HCT116 (cell line): ENCODE results near the gene NT5C1A. TPM values are rescaled to one million over a fixed set of nuclear protein-coding genes. Genes with fewer than 3 reads are reported as not detected.

Experiments
- ATAC-seq: fragments of 200-7000 bp; cut with Tn5 transposase; 2 replicates; pipeline ENCODE4 v1.9.1; 2020; ENCODE audit warnings: mild to moderate bottlenecking, moderate library complexity
- BruUV-seq: library from RNA; stranded (reverse); fragments of 400-500 nt; replicated peaks from 2 replicates; lab custom pipeline; 2021; lab: Mats Ljungman, UMichigan
- CTCF ChIA-PET: fragments of 300-600 bp; sonication (Branson Sonifier 250); formaldehyde crosslinking; loops from one replicate; lab custom pipeline; 2021; ENCODE audit warnings: antibody characterized with exemption; lab: Charles Lee
- POLR2A ChIA-PET: fragments of 300-600, 350-600 bp; sonication (Branson Sonifier 250); formaldehyde crosslinking; loops from one replicate; lab custom pipeline; 2021; ENCODE audit warnings: antibody characterized with exemption; lab: Charles Lee
- RAD21 ChIA-PET, 2 experiments: fragments of 300-600 bp; sonication (Branson Sonifier 250); formaldehyde crosslinking; loops; one replicate each; lab custom pipeline; 2023; ENCODE audit warnings: low total read pairs in 2 of 2; ENCODE audit not compliant: uncharacterized antibody in 2 of 2, unreplicated experiment in 2 of 2, low non-redundant PET in 1 of 2; lab: Charles Lee
- DNase-seq: peaks from one replicate; pipeline ENCODE4 v3.0.0-alpha.2; 2010; ENCODE audit warnings: low read depth, low spot score
- H2AFZ ChIP-seq: fragments of 200-600 bp; shearing (Covaris generic), sonication (generic); 2 replicates; pipeline ENCODE4 v1.6.1; 2017; ENCODE audit warnings: low read depth, mixed run types, mixed read lengths, antibody characterized with exemption, low read length; ENCODE audit not compliant: poor library complexity, severe bottlenecking
- H3K27ac ChIP-seq: 2 replicates; pipeline ENCODE4 v1.5.1; 2012; ENCODE audit warnings: low read depth, low read length
- H3K27me3 ChIP-seq: fragments of 200-600 bp; sonication (generic); 2 replicates; pipeline ENCODE4 v1.6.1; 2016; ENCODE audit warnings: mixed run types, low read length, mixed read lengths; ENCODE audit not compliant: insufficient read depth
- H3K36me3 ChIP-seq, 2 experiments: fragments of 200-500 bp in 1 of 2; fragments of 200-600 bp in 1 of 2; sonication (Bioruptor generic) in 1 of 2; sonication (generic) in 1 of 2; 2 replicates each; pipeline versions ENCODE4 v1.5.1 to v1.6.1; 2014 to 2016; ENCODE audit warnings: low read length in 2 of 2, inconsistent platforms in 1 of 2, mixed read lengths in 1 of 2, mixed run types in 1 of 2; ENCODE audit not compliant: insufficient read depth in 2 of 2, control insufficient read depth in 1 of 2
- H3K4me1 ChIP-seq, 2 experiments: fragments of 200-600 bp in 1 of 2; sonication (generic) in 1 of 2; 2 replicates each; pipeline versions ENCODE4 v1.5.1 to v1.6.1; 2012 to 2017; ENCODE audit warnings: low read length in 2 of 2, inconsistent platforms in 1 of 2, mild to moderate bottlenecking in 1 of 2, mixed read lengths in 1 of 2, mixed run types in 1 of 2, moderate library complexity in 1 of 2; ENCODE audit not compliant: insufficient read depth in 2 of 2, control insufficient read depth in 1 of 2
- H3K4me2 ChIP-seq: fragments of 200-600 bp; sonication (generic); 2 replicates; pipeline ENCODE4 v1.6.1; 2017; ENCODE audit warnings: mixed run types, low read length, mixed read lengths
- H3K4me3 ChIP-seq, 2 experiments: fragments of 200-600 bp in 1 of 2; sonication (generic) in 1 of 2; replicated peaks in 1 of 2; 2 replicates each; pipeline ENCODE4 v1.5.1; 2011 to 2016; ENCODE audit warnings: low read length in 2 of 2, control low read depth in 1 of 2, low read depth in 1 of 2, mild to moderate bottlenecking in 1 of 2, mixed read lengths in 1 of 2, mixed run types in 1 of 2
- H3K79me2 ChIP-seq: fragments of 200-600 bp; sonication (generic); 2 replicates; pipeline ENCODE4 v1.6.1; 2017; ENCODE audit warnings: mild to moderate bottlenecking, mixed run types, low read length, moderate library complexity, mixed read lengths; ENCODE audit not compliant: insufficient read depth
- H3K9ac ChIP-seq: fragments of 200-600 bp; sonication (generic); 2 replicates; pipeline ENCODE4 v1.6.1; 2016; ENCODE audit warnings: low read length, mixed read lengths
- H3K9me2 ChIP-seq: fragments of 200-600 bp; sonication (generic), shearing (Covaris generic); 2 replicates; pipeline ENCODE4 v1.6.1; 2017; ENCODE audit warnings: mixed run types, mild to moderate bottlenecking, moderate library complexity; ENCODE audit not compliant: insufficient read depth
- H3K9me3 ChIP-seq, 2 experiments: fragments of 200-500 bp in 1 of 2; fragments of 200-600 bp in 1 of 2; sonication (Bioruptor generic) in 1 of 2; sonication (generic) in 1 of 2; 2 replicates each; pipeline ENCODE4 v1.6.1; 2014 to 2017; ENCODE audit warnings: low read length in 2 of 2, mixed read lengths in 2 of 2, inconsistent platforms in 1 of 2, low read depth in 1 of 2, mild to moderate bottlenecking in 1 of 2, mixed run types in 1 of 2, moderate library complexity in 1 of 2; ENCODE audit not compliant: control insufficient read depth in 1 of 2, insufficient read depth in 1 of 2
- H4K20me1 ChIP-seq: fragments of 200-600 bp; sonication (generic), shearing (Covaris generic); 2 replicates; pipeline ENCODE4 v1.6.1; 2017; ENCODE audit warnings: mixed run types, mild to moderate bottlenecking, moderate library complexity; ENCODE audit not compliant: insufficient read depth
- CBX3 ChIP-seq: IDR thresholded peaks from 2 replicates; pipeline ENCODE4 v1.6.1; 2012; ENCODE audit warnings: low read depth
- CEBPB ChIP-seq: IDR thresholded peaks from 2 replicates; pipeline ENCODE4 v1.6.1; 2012; ENCODE audit warnings: low read depth
- EGR1 ChIP-seq: IDR thresholded peaks from 2 replicates; pipeline ENCODE4 v1.6.1; 2012; ENCODE audit warnings: low read depth
- ELF1 ChIP-seq: IDR thresholded peaks from 2 replicates; pipeline ENCODE4 v1.6.1; 2012; ENCODE audit warnings: low read depth, borderline replicate concordance
- EZH2 ChIP-seq: fragments of 200-600 bp; sonication (generic); IDR thresholded peaks from 2 replicates; pipeline ENCODE4 v1.6.1; 2017; ENCODE audit warnings: antibody characterized with exemption, mixed run types
- EZH2phosphoT487 ChIP-seq: fragments of 200-600 bp; IDR thresholded peaks from 2 replicates; pipeline ENCODE4 v1.6.1; 2018; ENCODE audit warnings: antibody characterized with exemption, borderline replicate concordance
- FOSL1 ChIP-seq: IDR thresholded peaks from 2 replicates; pipeline ENCODE4 v1.6.1; 2012; ENCODE audit warnings: low read depth
- JUND ChIP-seq: IDR thresholded peaks from 2 replicates; pipeline ENCODE4 v1.6.1; 2012
- POLR2AphosphoS5 ChIP-seq: IDR thresholded peaks from 2 replicates; pipeline ENCODE4 v1.6.1; 2011; ENCODE audit warnings: mild to moderate bottlenecking, low read depth, low read length, moderate library complexity
- RAD21 ChIP-seq: IDR thresholded peaks from 2 replicates; pipeline ENCODE4 v1.6.1; 2012; ENCODE audit warnings: low read depth, mild to moderate bottlenecking
- SP1 ChIP-seq: IDR thresholded peaks from 2 replicates; pipeline ENCODE4 v1.6.1; 2012; ENCODE audit warnings: low read depth
- SRF ChIP-seq: IDR thresholded peaks from 2 replicates; pipeline ENCODE4 v1.6.1; 2012; ENCODE audit warnings: low read depth
- ZNF274 ChIP-seq: fragments of 200-500 bp; sonication (Bioruptor generic); IDR thresholded peaks from 2 replicates; pipeline ENCODE4 v1.6.1; 2014; ENCODE audit warnings: mild to moderate bottlenecking, low read depth, low read length, inconsistent platforms
- intact Hi-C: fragments of 100-400 bp; cut with micrococcal nuclease; formaldehyde crosslinking; loops from 2 replicates; pipeline ENCODE4 v1.10.0; 2022
- total RNA-seq: library from RNA; stranded (reverse); gene quantifications from one replicate; pipeline ENCODE4 v1.2.1, GENCODE V29; 2021; ENCODE audit not compliant: unreplicated experiment
- TF ChIP-seq, protein P1 (sequence below): IDR thresholded peaks from 2 replicates; pipeline ENCODE4 v1.6.1; 2012
- TF ChIP-seq, protein P2 (sequence below): IDR thresholded peaks from 2 replicates; pipeline ENCODE4 v1.6.1; 2012; ENCODE audit warnings: low read depth
- TF ChIP-seq, protein P3 (sequence below): IDR thresholded peaks from 2 replicates; pipeline ENCODE4 v1.6.1; 2011; ENCODE audit warnings: mild to moderate bottlenecking, low read length, moderate library complexity; ENCODE audit not compliant: insufficient replicate concordance; ENCODE audit errors: extremely low read depth

Gene NT5C1A
- total RNA-seq, 1 experiment from 2014 or later: not detected

DNA sequence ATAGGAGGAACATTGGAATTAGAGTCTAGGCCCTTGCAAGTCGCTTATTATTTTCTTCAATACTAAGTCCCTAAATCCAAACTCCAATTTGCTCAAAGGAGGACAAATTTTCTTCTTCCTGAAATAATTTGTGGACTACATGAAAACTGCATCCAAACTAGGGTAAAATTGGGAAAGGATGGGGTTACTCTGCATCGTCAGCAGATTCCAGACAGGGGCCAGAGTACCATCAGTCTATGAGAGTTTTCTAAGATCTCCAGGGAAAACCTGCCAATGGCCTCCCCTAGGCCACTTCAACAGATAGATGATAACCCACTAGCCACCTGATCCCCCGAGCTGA, 33.0 kb downstream of the NT5C1A start:
- DNase-seq: no peak
- H3K36me3 ChIP-seq: no peaks in the 10 kb centered on the region
- no peaks in the 10 kb centered on the region for H3K9me3 ChIP-seq
- H3K27me3 ChIP-seq: no peaks in the 10 kb centered on the region
- POLR2A ChIA-PET: interaction anchor here (0.9 to 1.5 kb wide), 2 partner anchors 27 to 100 kb away, joined by 3 to 4 read pairs; partner anchors contain the start of gene PPIE
- H3K4me1 ChIP-seq: peaks cover 8 to 17% of the 10 kb centered on the region in 2 experiments
- peak overlapping the region; percentile 93 for H3K4me2 ChIP-seq
- intact Hi-C loops: no loop called here
- BruUV-seq: no TSS peak
- H3K79me2 ChIP-seq: no peaks in the 10 kb centered on the region
- RAD21 ChIA-PET: no interaction called here
- H3K4me3 ChIP-seq: peak overlapping the region; percentile 67 to 86
- peak overlapping the region; percentile 64; the same call in 1 of the 2 replicates for H3K27ac ChIP-seq
- H3K9ac ChIP-seq: peak overlapping the region; percentile 78
- no peak for TF ChIP-seq ZNF274
- no peak for TF ChIP-seq CEBPB
- no peak for TF ChIP-seq FOSL1
- no peak for TF ChIP-seq EZH2phosphoT487
- no peak for TF ChIP-seq EGR1
- TF ChIP-seq RAD21: no peak
- H2AFZ ChIP-seq: no peak overlapping the region
- no peaks in the 10 kb centered on the region for H3K9me2 ChIP-seq
- ATAC-seq: no peak
- no peaks in the 10 kb centered on the region for H4K20me1 ChIP-seq
- CTCF ChIA-PET: interaction anchor here (2.9 kb wide), 1 partner anchor 33 kb away, joined by 27 read pairs; no protein-coding TSS in a partner anchor

DNA sequence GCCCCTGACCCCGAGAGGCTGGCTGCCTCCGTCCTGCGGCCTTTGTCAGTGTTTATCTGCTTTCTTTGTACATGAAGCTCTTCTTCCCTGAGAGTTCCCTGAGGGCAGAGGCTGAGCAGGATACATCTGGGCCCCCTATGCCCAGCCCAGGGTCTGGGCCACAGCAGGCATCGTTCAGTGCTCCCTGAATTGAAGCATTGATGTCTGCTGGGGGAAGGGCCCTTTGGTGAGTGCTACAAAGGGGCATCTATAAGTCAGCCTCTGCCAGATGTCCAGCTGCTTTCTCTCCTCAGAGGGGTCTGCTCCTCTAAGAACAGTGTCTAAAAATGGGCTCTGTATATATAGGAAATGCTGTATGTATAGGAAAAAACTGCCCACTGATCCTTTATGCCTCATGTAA, 34.5 kb downstream of the NT5C1A start:
- Histone ChIP-seq H3K4me3 (no peak overlapping the region), H2AFZ (no peak overlapping the region), H3K4me2 (no peak overlapping the region), H3K4me1 (peaks cover 8 to 17% of the 10 kb centered on the region in 2 experiments), H3K9me2 (no peaks in the 10 kb centered on the region), H3K9me3 (no peaks in the 10 kb centered on the region), H3K27ac (no peak overlapping the region), H3K36me3 (no peaks in the 10 kb centered on the region), H4K20me1 (no peaks in the 10 kb centered on the region), H3K27me3 (no peaks in the 10 kb centered on the region), H3K9ac (no peak overlapping the region), H3K79me2 (no peaks in the 10 kb centered on the region)
- DNase-seq (no peak), ATAC-seq (no peak)
- intact Hi-C loops: no loop called here
- no TSS peak for BruUV-seq
- POLR2A ChIA-PET: no interaction called here
- RAD21 ChIA-PET: no interaction called here
- CTCF ChIA-PET: no interaction called here
- no peak for TF ChIP-seq POLR2AphosphoS5
- TF ChIP-seq EZH2: no peak
- TF ChIP-seq EGR1: no peak
- no peak for TF ChIP-seq CBX3
- no peak for TF ChIP-seq CEBPB
- TF ChIP-seq SP1: no peak
- no peak for TF ChIP-seq JUND
- TF ChIP-seq, protein P1, sequence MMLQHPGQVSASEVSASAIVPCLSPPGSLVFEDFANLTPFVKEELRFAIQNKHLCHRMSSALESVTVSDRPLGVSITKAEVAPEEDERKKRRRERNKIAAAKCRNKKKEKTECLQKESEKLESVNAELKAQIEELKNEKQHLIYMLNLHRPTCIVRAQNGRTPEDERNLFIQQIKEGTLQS: no peak
- TF ChIP-seq EZH2phosphoT487: no peak
- TF ChIP-seq ELF1: no peak
- TF ChIP-seq, protein P2, sequence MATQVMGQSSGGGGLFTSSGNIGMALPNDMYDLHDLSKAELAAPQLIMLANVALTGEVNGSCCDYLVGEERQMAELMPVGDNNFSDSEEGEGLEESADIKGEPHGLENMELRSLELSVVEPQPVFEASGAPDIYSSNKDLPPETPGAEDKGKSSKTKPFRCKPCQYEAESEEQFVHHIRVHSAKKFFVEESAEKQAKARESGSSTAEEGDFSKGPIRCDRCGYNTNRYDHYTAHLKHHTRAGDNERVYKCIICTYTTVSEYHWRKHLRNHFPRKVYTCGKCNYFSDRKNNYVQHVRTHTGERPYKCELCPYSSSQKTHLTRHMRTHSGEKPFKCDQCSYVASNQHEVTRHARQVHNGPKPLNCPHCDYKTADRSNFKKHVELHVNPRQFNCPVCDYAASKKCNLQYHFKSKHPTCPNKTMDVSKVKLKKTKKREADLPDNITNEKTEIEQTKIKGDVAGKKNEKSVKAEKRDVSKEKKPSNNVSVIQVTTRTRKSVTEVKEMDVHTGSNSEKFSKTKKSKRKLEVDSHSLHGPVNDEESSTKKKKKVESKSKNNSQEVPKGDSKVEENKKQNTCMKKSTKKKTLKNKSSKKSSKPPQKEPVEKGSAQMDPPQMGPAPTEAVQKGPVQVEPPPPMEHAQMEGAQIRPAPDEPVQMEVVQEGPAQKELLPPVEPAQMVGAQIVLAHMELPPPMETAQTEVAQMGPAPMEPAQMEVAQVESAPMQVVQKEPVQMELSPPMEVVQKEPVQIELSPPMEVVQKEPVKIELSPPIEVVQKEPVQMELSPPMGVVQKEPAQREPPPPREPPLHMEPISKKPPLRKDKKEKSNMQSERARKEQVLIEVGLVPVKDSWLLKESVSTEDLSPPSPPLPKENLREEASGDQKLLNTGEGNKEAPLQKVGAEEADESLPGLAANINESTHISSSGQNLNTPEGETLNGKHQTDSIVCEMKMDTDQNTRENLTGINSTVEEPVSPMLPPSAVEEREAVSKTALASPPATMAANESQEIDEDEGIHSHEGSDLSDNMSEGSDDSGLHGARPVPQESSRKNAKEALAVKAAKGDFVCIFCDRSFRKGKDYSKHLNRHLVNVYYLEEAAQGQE: no peak
- TF ChIP-seq, protein P3, sequence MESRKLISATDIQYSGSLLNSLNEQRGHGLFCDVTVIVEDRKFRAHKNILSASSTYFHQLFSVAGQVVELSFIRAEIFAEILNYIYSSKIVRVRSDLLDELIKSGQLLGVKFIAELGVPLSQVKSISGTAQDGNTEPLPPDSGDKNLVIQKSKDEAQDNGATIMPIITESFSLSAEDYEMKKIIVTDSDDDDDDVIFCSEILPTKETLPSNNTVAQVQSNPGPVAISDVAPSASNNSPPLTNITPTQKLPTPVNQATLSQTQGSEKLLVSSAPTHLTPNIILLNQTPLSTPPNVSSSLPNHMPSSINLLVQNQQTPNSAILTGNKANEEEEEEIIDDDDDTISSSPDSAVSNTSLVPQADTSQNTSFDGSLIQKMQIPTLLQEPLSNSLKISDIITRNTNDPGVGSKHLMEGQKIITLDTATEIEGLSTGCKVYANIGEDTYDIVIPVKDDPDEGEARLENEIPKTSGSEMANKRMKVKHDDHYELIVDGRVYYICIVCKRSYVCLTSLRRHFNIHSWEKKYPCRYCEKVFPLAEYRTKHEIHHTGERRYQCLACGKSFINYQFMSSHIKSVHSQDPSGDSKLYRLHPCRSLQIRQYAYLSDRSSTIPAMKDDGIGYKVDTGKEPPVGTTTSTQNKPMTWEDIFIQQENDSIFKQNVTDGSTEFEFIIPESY: no peak
- no peak for TF ChIP-seq SRF
- TF ChIP-seq FOSL1: no peak
